ENCODE measurements around the gene OSTN. TPM values are rescaled to one million over a fixed set of nuclear protein-coding genes. Genes with fewer than 3 reads are reported as not detected.

OSTN gene
- polyA plus RNA-seq, 1 of the 3 experiments (the other 2 are of a cell fraction), result 0.02 TPM

- Histone ChIP-seq H3K4me2 (no peak overlapping the region), H3F3A (replicated peaks; ENCODE audit: insufficient read depth) (no peaks in the 10 kb centered on the region), H4K20me1 (ENCODE audit: insufficient read depth) (no peaks in the 10 kb centered on the region), H3K36me3 (replicated peaks in 1 of 2; ENCODE audit: control insufficient read depth in 1 of 2, insufficient read depth in 2 of 2, low read length in 1 of 2) (no peaks in the 10 kb centered on the region), H3K79me2 (ENCODE audit: insufficient read depth) (no peaks in the 10 kb centered on the region), H3K9me2 (no peaks in the 10 kb centered on the region), H3K9me3 (no peaks in the 10 kb centered on the region), H3K4me1 (ENCODE audit: control insufficient read depth in 1 of 2, insufficient read depth in 2 of 2, low read depth in 1 of 2, low read length in 1 of 2) (no peaks in the 10 kb centered on the region), H3K9ac (no peak overlapping the region), H3K27ac (ENCODE audit: low read depth in 2 of 2, low read length in 1 of 2) (no peak overlapping the region), H3K4me3 (ENCODE audit: low read depth in 2 of 2, low read length in 1 of 2) (no peak overlapping the region), H2AFZ (ENCODE audit: low read depth) (0 out of 2 replicates have a peak overlapping the region, but pooled peaks have one; percentile 9), H3K27me3 (ENCODE audit: insufficient read depth) (no peaks in the 10 kb centered on the region)
- TF ChIP-seq REST (IDR thresholded peaks at IDR 0.05; ENCODE audit: low read depth, low read length) (no peak), RAD21 (IDR thresholded peaks at IDR 0.05; ENCODE audit: low read length) (no peak), TCF12 (IDR thresholded peaks at IDR 0.05) (no peak), CTCF (IDR thresholded peaks at IDR 0.05) (no peak), SMC3 (IDR thresholded peaks at IDR 0.05; ENCODE audit: low read depth, low read length) (no peak), CHD2 (IDR thresholded peaks at IDR 0.05; ENCODE audit: low read length, partially characterized antibody) (no peak), TEAD4 (IDR thresholded peaks at IDR 0.05; ENCODE audit: borderline replicate concordance, insufficient read depth) (no peak), USF1 (IDR thresholded peaks at IDR 0.05; ENCODE audit: borderline replicate concordance, low read depth) (no peak), GABPA (IDR thresholded peaks at IDR 0.05; ENCODE audit: low read depth) (no peak), RXRA (IDR thresholded peaks at IDR 0.05; ENCODE audit: borderline replicate concordance, low read depth) (no peak), NFIC (IDR thresholded peaks at IDR 0.05; ENCODE audit: borderline replicate concordance) (no peak), FOXJ3 (CRISPR knock-in tag; IDR thresholded peaks at IDR 0.05) (no peak), POLR2AphosphoS5 (IDR thresholded peaks at IDR 0.05; ENCODE audit: low read depth, low read length) (no peak), YY1 (IDR thresholded peaks at IDR 0.05; ENCODE audit: low read depth) (no peak), USF2 (IDR thresholded peaks at IDR 0.05; ENCODE audit: borderline replicate concordance, low read depth, low read length) (no peak), EP300 (IDR thresholded peaks at IDR 0.05; ENCODE audit: borderline replicate concordance in 1 of 2, low read depth in 1 of 2, low read length in 1 of 2) (no peak), NRF1 (IDR thresholded peaks at IDR 0.05; ENCODE audit: low read depth, low read length) (no peak), FOSL2 (IDR thresholded peaks at IDR 0.05; ENCODE audit: borderline replicate concordance, low read depth) (no peak), IRF3 (IDR thresholded peaks at IDR 0.05; ENCODE audit: low read depth, low read length) (no peak), ELF1 (IDR thresholded peaks at IDR 0.05) (no peak)
- POLR2A ChIA-PET, result no interaction called here
- DNase-seq, result no peak
- WGBS (ENCODE audit: low lambda C conversion rate), result 18% methylated on average over 2 of the region's 2 CpGs
- CTCF ChIA-PET, result no interaction called here
Observed at GRCh38 chr3:191170097-191170496, 28.9 kb upstream of the OSTN start.
